Activated naive CD4-positive, alpha-beta T cell treated with anti-CD3 and anti-CD28 coated beads, Interleukin-2, amount 50 U/mL, for 72 hours (primary cell): ENCODE results near the gene AAMDC. TPM values are rescaled to one million over a fixed set of nuclear protein-coding genes. Genes with fewer than 3 reads are reported as not detected.
"Not testable (repeated sequence)": the region's sequence is repeated elsewhere in the genome, so short reads cannot be mapped to it uniquely, and the experiment has no call there.

ENCODE experiments used
- ATAC-seq, 2 donors: fragments of 150-1000 bp; cut with Tn5 transposase; 2 replicates each; pipeline ENCODE4 v1.10.0; 2021; ENCODE audit warnings: mild to moderate bottlenecking in 2 of 2, moderate library complexity in 2 of 2
- DNase-seq, 2 donors: peaks; one replicate each; pipeline ENCODE4 v3.0.0; 2021 to 2022; ENCODE audit warnings: low spot score in 2 of 2
- H3K27ac Mint-ChIP-seq, 2 donors: one replicate each; pipeline ENCODE4 v1.8.0; 2022; ENCODE audit warnings: mild to moderate bottlenecking in 2 of 2, mixed read lengths in 2 of 2
- H3K36me3 Mint-ChIP-seq, 2 donors: one replicate each; pipeline ENCODE4 v1.8.0; 2022; ENCODE audit warnings: mixed read lengths in 2 of 2
- H3K9me3 Mint-ChIP-seq, 2 donors: one replicate each; pipeline ENCODE4 v1.8.0; 2022; ENCODE audit warnings: mixed read lengths in 2 of 2
- total RNA-seq, 2 donors: library from RNA; stranded (reverse); gene quantifications; one replicate each; pipeline ENCODE4 v1.2.3, GENCODE V29; 2022

Gene AAMDC
- total RNA-seq, 2 donors from 2014 or later, result 6.4 to 7.8 TPM

- no peak for DNase-seq
- no peak overlapping the region for H3K27ac Mint-ChIP-seq
- peaks cover 0 to 5% of the 10 kb centered on the region in 2 donors for H3K9me3 Mint-ChIP-seq
- ATAC-seq, result no peak
- peaks cover 6 to 33% of the 10 kb centered on the region in 2 donors for H3K36me3 Mint-ChIP-seq
Observed at GRCh38 chr11:77813256-77813655, 7.7 kb upstream of the AAMDC start.

- ATAC-seq, result no peak
- Mint-ChIP-seq H3K27ac (no peak overlapping the region), H3K36me3 (peaks cover 14 to 38% of the 10 kb centered on the region in 2 donors), H3K9me3 (peaks cover 0 to 5% of the 10 kb centered on the region in 2 donors)
- no peak for DNase-seq
Observed at GRCh38 chr11:77814848-77815247, 6.1 kb upstream of the AAMDC start.

- no peak overlapping the region for H3K27ac Mint-ChIP-seq
- DNase-seq (no peak), ATAC-seq (no peak)
- peaks cover 14 to 39% of the 10 kb centered on the region in 2 donors for H3K36me3 Mint-ChIP-seq
- peaks cover 0 to 5% of the 10 kb centered on the region in 2 donors for H3K9me3 Mint-ChIP-seq
Observed at GRCh38 chr11:77815459-77815858, 5.5 kb upstream of the AAMDC start.

- peak; percentile 79 to 85 for DNase-seq
- Mint-ChIP-seq H3K9me3 (peaks cover 0 to 5% of the 10 kb centered on the region in 2 donors), H3K36me3 (peaks cover 13 to 32% of the 10 kb centered on the region in 2 donors), H3K27ac (peak overlapping the region; percentile 75 to 92)
- ATAC-seq, result peak; percentile 70
Observed at GRCh38 chr11:77819411-77819920, 1.5 kb upstream of the AAMDC start.

- DNase-seq (peak; percentile 25 to 59), ATAC-seq (peak; percentile 7 to 10)
- peaks cover 0 to under 1% of the 10 kb centered on the region in 2 donors for H3K9me3 Mint-ChIP-seq
- H3K36me3 Mint-ChIP-seq, result peaks cover 13 to 27% of the 10 kb centered on the region in 2 donors
- peak overlapping the region; percentile 75 to 97 for H3K27ac Mint-ChIP-seq
Observed at GRCh38 chr11:77819921-77820564, 901 bp upstream of the AAMDC start.

- Mint-ChIP-seq H3K9me3 (no peaks in the 10 kb centered on the region), H3K36me3 (peaks cover 13 to 19% of the 10 kb centered on the region in 2 donors), H3K27ac (peak overlapping the region; percentile 75 to 81)
- DNase-seq (peak in 1 of 2 donors; percentile 13), ATAC-seq (peak in 1 of 2 donors; percentile 0)
Observed at GRCh38 chr11:77821349-77821851, 456 bp downstream of the AAMDC start.

- ATAC-seq, DNase-seq, H3K27ac Mint-ChIP-seq, H3K9me3 Mint-ChIP-seq: not testable (repeated sequence)
- H3K36me3 Mint-ChIP-seq, result peaks cover 13 to 19% of the 10 kb centered on the region in 2 donors
Observed at GRCh38 chr11:77822126-77822525, 1.2 kb downstream of the AAMDC start.

- H3K36me3 Mint-ChIP-seq, result peaks cover 13 to 19% of the 10 kb centered on the region in 2 donors
- no peaks in the 10 kb centered on the region for H3K9me3 Mint-ChIP-seq
Observed at GRCh38 chr11:77823775-77824174, 2.8 kb downstream of the AAMDC start.

GRCh38 chr11:77828926-77829325 lies 8.0 kb downstream of the AAMDC start:
- ATAC-seq (no peak), DNase-seq (no peak)
- H3K9me3 Mint-ChIP-seq, result no peaks in the 10 kb centered on the region
- H3K36me3 Mint-ChIP-seq, result peaks cover 0 to 6% of the 10 kb centered on the region in 2 donors
- H3K27ac Mint-ChIP-seq, result no peak overlapping the region

More at GRCh38 chr11:77823775-77824174, 2.8 kb downstream of the AAMDC start:
- H3K27ac Mint-ChIP-seq, result no peak overlapping the region
- DNase-seq, result no peak
- ATAC-seq, result no peak

- no peaks in the 10 kb centered on the region for H3K9me3 Mint-ChIP-seq
- peaks cover 0 to 6% of the 10 kb centered on the region in 2 donors for H3K36me3 Mint-ChIP-seq
Observed at GRCh38 chr11:77833302-77833701, 12.4 kb downstream of the AAMDC start.

GRCh38 chr11:77842441-77843121 lies 21.6 kb downstream of the AAMDC start:
- Mint-ChIP-seq H3K27ac (no peak overlapping the region), H3K36me3 (peaks cover 37% of the 10 kb centered on the region in 2 donors), H3K9me3 (peaks cover 7 to 30% of the 10 kb centered on the region in 2 donors)
- no peak for DNase-seq
- ATAC-seq, result no peak

More at GRCh38 chr11:77833302-77833701, 12.4 kb downstream of the AAMDC start:
- DNase-seq, result no peak
- no peak overlapping the region for H3K27ac Mint-ChIP-seq
- ATAC-seq, result no peak

- ATAC-seq, H3K27ac Mint-ChIP-seq, DNase-seq: not testable (repeated sequence)
- Mint-ChIP-seq H3K9me3 (peaks cover 7 to 30% of the 10 kb centered on the region in 2 donors), H3K36me3 (peaks cover 37% of the 10 kb centered on the region in 2 donors)
Observed at GRCh38 chr11:77843700-77844099, 22.8 kb downstream of the AAMDC start.

- Mint-ChIP-seq H3K9me3 (peaks cover 5 to 17% of the 10 kb centered on the region in 2 donors), H3K36me3 (peaks cover 30 to 36% of the 10 kb centered on the region in 2 donors), H3K27ac (no peak overlapping the region)
- no peak for ATAC-seq
- no peak for DNase-seq
Observed at GRCh38 chr11:77851503-77851902, 30.6 kb downstream of the AAMDC start.

- no peak for DNase-seq
- Mint-ChIP-seq H3K9me3 (peaks cover 5 to 15% of the 10 kb centered on the region in 2 donors), H3K27ac (no peak overlapping the region), H3K36me3 (peaks cover 23 to 35% of the 10 kb centered on the region in 2 donors)
- no peak for ATAC-seq
Observed at GRCh38 chr11:77854838-77855237, 33.9 kb downstream of the AAMDC start.

- not testable (repeated sequence) for ATAC-seq, H3K27ac Mint-ChIP-seq, DNase-seq
- peaks cover 23 to 29% of the 10 kb centered on the region in 2 donors for H3K36me3 Mint-ChIP-seq
- H3K9me3 Mint-ChIP-seq, result peaks cover 5 to 14% of the 10 kb centered on the region in 2 donors
Observed at GRCh38 chr11:77857906-77858457, 37.0 kb downstream of the AAMDC start.

GRCh38 chr11:77861444-77861843 lies 40.5 kb downstream of the AAMDC start:
- ATAC-seq, H3K27ac Mint-ChIP-seq, H3K36me3 Mint-ChIP-seq, DNase-seq, H3K9me3 Mint-ChIP-seq: not testable (repeated sequence)

- ATAC-seq (no peak), DNase-seq (no peak)
- Mint-ChIP-seq H3K27ac (peak overlapping the region in 1 of 2 donors; percentile 11), H3K9me3 (no peaks in the 10 kb centered on the region), H3K36me3 (peaks cover 5% of the 10 kb centered on the region in 2 donors)
Observed at GRCh38 chr11:77865805-77866204, 44.9 kb downstream of the AAMDC start.
